BE2C (cell line): Measurements from ENCODE around the gene SMYD1.
"Not testable (repeated sequence)": the region's sequence is repeated elsewhere in the genome, so short reads cannot be mapped to it uniquely, and the experiment has no call there.

Experiments used
- DNase-seq: peaks from one replicate; pipeline ENCODE4 v3.0.0-alpha.2; 2020
- H3K27me3 ChIP-seq: fragments of 250-450 bp; sonication (Bioruptor Pico); 2 replicates; pipeline ENCODE4 v1.5.1; 2020; ENCODE audit warnings: mild to moderate bottlenecking
- H3K36me3 ChIP-seq: fragments of 250-450 bp; sonication (Bioruptor Pico); 2 replicates; pipeline ENCODE4 v1.5.1; 2020; ENCODE audit warnings: mild to moderate bottlenecking
- H3K4me1 ChIP-seq: fragments of 250-450 bp; sonication (Bioruptor Pico); 2 replicates; pipeline ENCODE4 v1.5.1; 2020
- H3K4me3 ChIP-seq: 2 replicates; pipeline ENCODE4 v1.5.1; 2011; ENCODE audit warnings: low read depth, low read length
- H3K9me3 ChIP-seq: fragments of 250-450 bp; sonication (Bioruptor Pico); 2 replicates; pipeline ENCODE4 v1.5.1; 2020
- TF ChIP-seq, protein P1 (sequence below): IDR thresholded peaks from 2 replicates; pipeline ENCODE4 v1.5.1; 2012; ENCODE audit warnings: mild to moderate bottlenecking, low read depth, low read length

The SMYD1 gene

DNA sequence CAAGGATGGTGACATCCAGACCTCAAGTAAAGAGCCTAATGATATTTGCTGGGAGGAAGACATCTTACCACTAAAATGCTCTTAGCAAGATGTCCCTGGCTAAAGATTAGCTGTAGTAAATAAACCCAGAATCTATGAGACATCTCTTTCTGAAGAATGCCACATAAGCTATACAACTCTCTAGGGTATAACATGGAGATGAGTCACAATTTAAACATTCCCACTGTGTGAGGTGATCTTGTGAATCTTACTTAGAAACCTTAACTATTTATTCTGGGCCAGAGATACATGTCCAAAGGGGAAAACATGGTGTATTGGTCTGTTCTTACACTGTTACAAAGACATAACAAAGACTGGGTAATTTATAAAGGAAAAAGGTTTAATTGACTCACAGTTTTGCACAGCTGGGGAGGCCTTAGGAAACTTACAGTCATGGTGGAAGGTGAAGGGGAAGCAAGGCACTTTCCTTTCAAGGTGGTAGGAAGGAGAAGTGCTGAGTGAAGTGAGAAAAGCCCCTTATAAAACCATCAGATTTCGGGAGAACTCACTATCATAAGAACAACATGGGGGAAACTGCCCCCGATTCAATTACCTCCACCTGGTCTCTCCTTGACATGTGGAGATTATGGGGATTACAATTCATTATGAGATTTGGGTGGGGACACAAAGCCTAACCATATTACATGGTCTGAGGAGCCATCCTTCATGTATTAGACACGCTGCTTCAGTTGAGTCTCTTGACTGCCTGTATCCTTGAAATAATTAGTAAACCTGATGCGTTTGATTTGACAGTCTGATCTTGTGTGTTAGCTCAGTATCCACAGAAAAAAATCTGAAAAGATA, 29.1 kb upstream of the SMYD1 start:
- TF ChIP-seq, protein P1, sequence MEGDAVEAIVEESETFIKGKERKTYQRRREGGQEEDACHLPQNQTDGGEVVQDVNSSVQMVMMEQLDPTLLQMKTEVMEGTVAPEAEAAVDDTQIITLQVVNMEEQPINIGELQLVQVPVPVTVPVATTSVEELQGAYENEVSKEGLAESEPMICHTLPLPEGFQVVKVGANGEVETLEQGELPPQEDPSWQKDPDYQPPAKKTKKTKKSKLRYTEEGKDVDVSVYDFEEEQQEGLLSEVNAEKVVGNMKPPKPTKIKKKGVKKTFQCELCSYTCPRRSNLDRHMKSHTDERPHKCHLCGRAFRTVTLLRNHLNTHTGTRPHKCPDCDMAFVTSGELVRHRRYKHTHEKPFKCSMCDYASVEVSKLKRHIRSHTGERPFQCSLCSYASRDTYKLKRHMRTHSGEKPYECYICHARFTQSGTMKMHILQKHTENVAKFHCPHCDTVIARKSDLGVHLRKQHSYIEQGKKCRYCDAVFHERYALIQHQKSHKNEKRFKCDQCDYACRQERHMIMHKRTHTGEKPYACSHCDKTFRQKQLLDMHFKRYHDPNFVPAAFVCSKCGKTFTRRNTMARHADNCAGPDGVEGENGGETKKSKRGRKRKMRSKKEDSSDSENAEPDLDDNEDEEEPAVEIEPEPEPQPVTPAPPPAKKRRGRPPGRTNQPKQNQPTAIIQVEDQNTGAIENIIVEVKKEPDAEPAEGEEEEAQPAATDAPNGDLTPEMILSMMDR: no peak
- Histone ChIP-seq H3K4me3 (no peak overlapping the region), H3K27me3 (no peaks in the 10 kb centered on the region), H3K9me3 (no peaks in the 10 kb centered on the region), H3K36me3 (no peaks in the 10 kb centered on the region), H3K4me1 (no peaks in the 10 kb centered on the region)
- no peak for DNase-seq

DNA sequence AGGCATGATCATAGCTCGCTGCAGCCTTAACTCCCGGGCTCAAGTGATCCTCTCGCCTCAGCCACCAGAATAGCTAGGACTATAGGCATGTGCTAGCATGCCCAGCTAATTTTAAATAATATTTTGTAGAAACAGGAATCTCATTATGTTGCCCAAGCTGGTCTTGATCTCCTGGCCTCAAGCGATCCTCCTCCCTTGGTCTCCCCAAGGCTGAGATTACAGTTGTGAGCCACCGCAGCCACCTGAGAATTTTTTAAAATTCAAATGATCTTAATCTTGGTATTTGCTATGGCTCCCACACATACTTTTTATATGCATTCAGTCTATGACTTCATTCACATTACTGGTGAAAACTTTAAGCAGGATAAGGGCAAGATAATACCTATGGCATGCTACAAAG, 25.1 kb upstream of the SMYD1 start:
- H3K9me3 ChIP-seq: no peaks in the 10 kb centered on the region
- H3K27me3 ChIP-seq: no peaks in the 10 kb centered on the region
- H3K36me3 ChIP-seq: no peaks in the 10 kb centered on the region
- no peak for DNase-seq
- TF ChIP-seq, protein P1: no peak
- no peaks in the 10 kb centered on the region for H3K4me1 ChIP-seq
- H3K4me3 ChIP-seq: no peak overlapping the region

DNA sequence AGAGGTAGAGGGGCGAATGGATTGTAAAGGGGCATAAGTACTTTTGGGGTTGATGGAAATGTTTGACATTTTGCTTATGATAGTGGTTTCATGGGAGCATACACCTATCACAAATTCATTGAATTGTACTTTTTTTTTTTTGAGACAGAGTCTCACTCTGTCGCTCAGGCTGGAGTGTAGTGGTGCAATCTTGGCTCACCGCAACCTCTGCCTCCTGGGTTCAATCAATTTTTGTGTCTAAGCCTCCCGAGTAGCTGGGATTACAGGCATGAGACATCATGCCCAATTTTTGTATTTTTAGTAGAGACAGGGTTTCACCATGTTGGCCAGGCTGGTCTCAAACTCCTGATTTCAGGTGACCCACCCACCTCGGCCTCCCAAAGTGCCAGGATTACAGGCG, 22.1 kb upstream of the SMYD1 start:
- H3K9me3 ChIP-seq, H3K4me1 ChIP-seq, H3K36me3 ChIP-seq, H3K4me3 ChIP-seq, H3K27me3 ChIP-seq, DNase-seq: not testable (repeated sequence)

DNA sequence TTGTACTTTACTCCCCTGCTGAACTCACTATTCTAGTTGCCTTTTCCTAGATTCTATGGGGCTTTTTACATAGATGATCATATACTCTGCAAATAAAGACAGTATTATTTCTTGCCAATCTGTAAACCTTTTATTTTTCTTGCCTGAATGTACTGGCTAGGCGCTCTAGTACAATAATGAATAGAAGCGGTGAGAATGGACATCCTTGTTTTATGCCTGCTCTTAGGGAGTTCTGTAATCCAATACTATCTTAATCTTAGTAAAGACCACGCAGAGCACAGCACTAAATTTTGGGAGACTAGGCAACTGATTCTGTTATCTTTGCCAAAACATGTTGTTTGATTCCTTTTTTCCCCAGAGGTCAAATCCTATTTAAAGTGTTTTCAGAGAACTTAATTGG, 19.1 kb upstream of the SMYD1 start:
- DNase-seq: no peak
- H3K4me3 ChIP-seq: no peak overlapping the region
- TF ChIP-seq, protein P1: no peak
- H3K9me3 ChIP-seq: no peaks in the 10 kb centered on the region
- H3K27me3 ChIP-seq: no peaks in the 10 kb centered on the region
- no peaks in the 10 kb centered on the region for H3K36me3 ChIP-seq
- no peaks in the 10 kb centered on the region for H3K4me1 ChIP-seq

DNA sequence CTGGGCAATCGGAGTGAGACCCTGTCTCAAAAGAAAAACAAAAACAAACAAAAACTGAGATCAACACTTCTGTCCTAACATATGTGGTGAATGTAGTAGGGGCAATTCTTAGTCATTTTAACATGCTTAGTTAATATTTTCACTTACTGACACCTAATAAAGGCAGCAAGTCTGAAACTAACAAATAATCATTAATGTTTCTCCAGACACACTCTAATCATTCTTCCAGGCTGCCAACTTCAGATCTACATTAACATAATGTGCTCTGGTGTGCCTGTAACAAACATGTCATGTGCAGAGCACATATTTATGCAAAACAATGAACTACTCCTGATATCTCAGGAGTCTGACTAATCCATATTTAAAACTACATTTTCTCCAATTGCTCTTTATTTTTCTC, 18.0 kb upstream of the SMYD1 start:
- no peaks in the 10 kb centered on the region for H3K9me3 ChIP-seq
- H3K4me1 ChIP-seq: no peaks in the 10 kb centered on the region
- no peaks in the 10 kb centered on the region for H3K27me3 ChIP-seq
- TF ChIP-seq, protein P1: no peak
- no peak overlapping the region for H3K4me3 ChIP-seq
- H3K36me3 ChIP-seq: no peaks in the 10 kb centered on the region
- DNase-seq: no peak

DNA sequence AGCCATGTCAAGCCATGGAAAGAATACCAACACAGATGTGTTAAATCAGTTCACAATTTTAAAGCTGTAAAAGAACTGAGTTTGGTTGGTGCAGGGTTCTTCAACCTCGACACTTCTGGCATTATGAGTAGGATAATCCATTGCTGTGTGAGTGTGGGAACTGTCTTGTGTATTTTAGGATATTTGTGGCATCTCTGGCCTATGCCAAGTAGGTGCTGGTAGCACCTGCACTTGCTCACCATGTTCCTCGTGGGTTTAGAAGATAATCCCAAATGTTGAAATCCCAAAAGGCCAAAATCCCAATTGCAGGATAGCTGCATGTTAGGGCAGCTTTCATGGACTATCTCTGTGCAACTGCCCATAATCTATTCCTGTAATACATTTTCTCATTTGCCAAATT, 15.8 kb upstream of the SMYD1 start:
- TF ChIP-seq, protein P1: no peak
- Histone ChIP-seq H3K36me3 (no peaks in the 10 kb centered on the region), H3K4me3 (no peak overlapping the region)

More for the DNA sequence above, 15.8 kb upstream of the SMYD1 start:
- H3K9me3 ChIP-seq: no peaks in the 10 kb centered on the region
- no peaks in the 10 kb centered on the region for H3K27me3 ChIP-seq
- no peaks in the 10 kb centered on the region for H3K4me1 ChIP-seq
- DNase-seq: no peak
